ENCODE measurements around the gene TACC3.

DNA sequence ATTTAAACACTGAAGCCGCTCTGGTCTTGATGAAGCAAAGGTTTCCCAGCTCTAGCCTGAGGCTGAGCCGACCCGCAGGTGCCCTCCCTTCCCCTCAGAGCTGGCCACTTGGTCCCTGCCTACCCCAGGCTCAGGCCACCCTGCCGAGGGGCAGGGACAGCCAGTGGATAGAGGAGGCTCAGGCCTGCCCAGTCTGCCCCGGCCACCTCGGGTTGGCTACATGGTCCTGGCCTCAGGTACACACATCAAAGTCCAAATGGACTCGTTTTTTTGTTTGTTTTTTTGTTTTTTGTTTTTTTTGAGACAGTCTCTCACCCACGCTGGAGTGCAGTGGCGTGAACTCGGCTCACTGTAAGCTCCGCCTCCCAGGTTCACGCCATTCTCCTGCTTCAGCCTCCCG, 23.8 kb downstream of the TACC3 start:
- TF ChIP-seq EZH2 (IDR thresholded peaks at IDR 0.05; ENCODE audit: insufficient read depth, poor library complexity, severe bottlenecking) (no peak), EZH2phosphoT487 (IDR thresholded peaks at IDR 0.05; ENCODE audit: insufficient read depth, low read depth) (no peak)

Data from GM23248 (cell line).